ENCODE measurements around the gene ECSIT. TPM values are rescaled to one million over a fixed set of nuclear protein-coding genes. Genes with fewer than 3 reads are reported as not detected.
A peak's percentile ranks its signal among the peaks of the same experiment; 100 is the strongest.

Gene ECSIT
- total RNA-seq, 4 donors from 2014 or later, result 55.9 to 82.8 (median 57.7) TPM

- DNase-seq (ENCODE audit: low spot score in 2 of 2), result peak; percentile 71 to 96
- intact Hi-C loops (cut with DNase I; ENCODE audit: low total_unique reads), result loop anchor here (10.0 kb wide), 1 partner anchor 198 kb away; no protein-coding TSS in a partner anchor
- H3K4me3 ChIP-seq (ENCODE audit: low read depth, poor library complexity, severe bottlenecking), result no peak overlapping the region
- no peak for TF ChIP-seq POLR2A (IDR thresholded peaks at IDR 0.05)
- TF ChIP-seq CTCF (IDR thresholded peaks at IDR 0.05), result peak in 1 of 3 donors; percentile 56
- WGBS, 2 donors, result 1 to 2% methylated on average over 34 to 47 of the region's 58 CpGs
These were observed 46.4 kb downstream of the ECSIT start for GRCh38 chr19:11482384-11483050.

GRCh38 chr19:11481534-11482383 lies 47.2 kb downstream of the ECSIT start:
- no peak overlapping the region for H3K4me3 ChIP-seq (ENCODE audit: low read depth, poor library complexity, severe bottlenecking)
- peak; percentile 48 to 89 for DNase-seq (ENCODE audit: low spot score in 2 of 2)
- intact Hi-C loops (cut with DNase I; ENCODE audit: low total_unique reads), result loop anchor here (10.0 kb wide), 1 partner anchor 197 kb away; no protein-coding TSS in a partner anchor
- TF ChIP-seq CTCF (IDR thresholded peaks at IDR 0.05), result no peak
- no peak for TF ChIP-seq POLR2A (IDR thresholded peaks at IDR 0.05)
- WGBS, 2 donors, result 10 to 24% methylated on average over 7 to 10 of the region's 50 CpGs

- no peak within 1 kb of the TSS for H3K4me3 ChIP-seq (ENCODE audit: low read depth, poor library complexity, severe bottlenecking)
- no peak for TF ChIP-seq CTCF (IDR thresholded peaks at IDR 0.05)
- TF ChIP-seq POLR2A (IDR thresholded peaks at IDR 0.05), result no peak
- DNase-seq (ENCODE audit: low spot score in 2 of 2), result no peak
- intact Hi-C loops (cut with DNase I; ENCODE audit: low total_unique reads), result loop anchor here (10.0 kb wide), 1 partner anchor 196 kb away; no protein-coding TSS in a partner anchor
- 10 to 20% methylated on average over 9 to 29 of the region's 77 CpGs for WGBS, 2 donors
These were observed 48.0 kb downstream of the ECSIT start, which contains the start of gene ELAVL3 for GRCh38 chr19:11480715-11481533. ELAVL3 (minus strand) TSS chr19:11481046; CDS start chr19:11480608, 438 bp downstream.

- intact Hi-C loops (cut with DNase I; ENCODE audit: low total_unique reads), result loop anchor here (10.0 kb wide), 1 partner anchor 195 kb away; no protein-coding TSS in a partner anchor
- WGBS, 2 donors, result 3 to 5% methylated on average over 6 to 44 of the region's 86 CpGs
- TF ChIP-seq POLR2A (IDR thresholded peaks at IDR 0.05) (no peak), CTCF (IDR thresholded peaks at IDR 0.05) (no peak)
- H3K4me3 ChIP-seq (ENCODE audit: low read depth, poor library complexity, severe bottlenecking), result no peak overlapping the region
- DNase-seq (ENCODE audit: low spot score in 2 of 2), result no peak
These were observed 48.8 kb downstream of the ECSIT start for GRCh38 chr19:11479898-11480714.

All from lower leg skin (tissue), 4 donors.